H9 (cell line): ENCODE results near the gene MKRN2. TPM values are rescaled to one million over a fixed set of nuclear protein-coding genes. Genes with fewer than 3 reads are reported as not detected.

Experiments
- DNase-seq: peaks from one replicate; pipeline ENCODE4 v3.0.0-alpha.2; 2017
- H2AFZ ChIP-seq: one replicate; pipeline ENCODE4 v1.6.1; 2013; ENCODE audit warnings: mild to moderate bottlenecking, low read length, control low read depth, moderate library complexity
- H2AK5ac ChIP-seq: 2 replicates; pipeline ENCODE4 v1.6.1; 2013; ENCODE audit warnings: low read length, control low read depth, mixed read lengths; ENCODE audit not compliant: insufficient read length
- H2BK120ac ChIP-seq: one replicate; pipeline ENCODE4 v1.6.1; 2013; ENCODE audit warnings: low read depth, mild to moderate bottlenecking, low read length, control low read depth, inconsistent platforms; ENCODE audit not compliant: poor library complexity, severe bottlenecking
- H2BK12ac ChIP-seq: 2 replicates; pipeline ENCODE4 v1.6.1; 2013; ENCODE audit warnings: low read length, control low read depth, mixed read lengths, low read depth; ENCODE audit not compliant: insufficient read length
- H2BK15ac ChIP-seq: 2 replicates; pipeline ENCODE4 v1.6.1; 2013; ENCODE audit warnings: low read depth, low read length, control low read depth
- H2BK20ac ChIP-seq: one replicate; pipeline ENCODE4 v1.6.1; 2013; ENCODE audit warnings: low read depth, mild to moderate bottlenecking, low read length, control low read depth, inconsistent platforms; ENCODE audit not compliant: poor library complexity, severe bottlenecking
- H2BK5ac ChIP-seq: 2 replicates; pipeline ENCODE4 v1.6.1; 2013; ENCODE audit warnings: low read length, control low read depth, mixed read lengths; ENCODE audit not compliant: insufficient read length
- H3K14ac ChIP-seq: 2 replicates; pipeline ENCODE4 v1.6.1; 2013; ENCODE audit warnings: low read length, control low read depth; ENCODE audit not compliant: insufficient read depth
- H3K18ac ChIP-seq: 2 replicates; pipeline ENCODE4 v1.6.1; 2013; ENCODE audit warnings: low read depth, mild to moderate bottlenecking, mixed read lengths, low read length, control low read depth; ENCODE audit not compliant: insufficient read length
- H3K23ac ChIP-seq: 2 replicates; pipeline ENCODE4 v1.6.1; 2013; ENCODE audit warnings: low read length, control low read depth, mixed read lengths, low read depth; ENCODE audit not compliant: insufficient read length
- H3K23me2 ChIP-seq: 2 replicates; pipeline ENCODE4 v1.6.1; 2013; ENCODE audit warnings: low read depth, mild to moderate bottlenecking, mixed read lengths, low read length, control low read depth; ENCODE audit not compliant: insufficient read length, poor library complexity, severe bottlenecking
- H3K27ac ChIP-seq: 2 replicates; pipeline ENCODE4 v1.5.1; 2013; ENCODE audit warnings: low read length, control low read depth, mixed read lengths, low read depth; ENCODE audit not compliant: insufficient read length
- H3K27me3 ChIP-seq: 2 replicates; pipeline ENCODE4 v1.6.1; 2013; ENCODE audit warnings: low read length, control low read depth, inconsistent platforms; ENCODE audit not compliant: insufficient read depth
- H3K4ac ChIP-seq: 2 replicates; pipeline ENCODE4 v1.6.1; 2013; ENCODE audit warnings: low read depth, mild to moderate bottlenecking, control low read depth, inconsistent platforms, low read length, moderate library complexity
- H3K4me1 ChIP-seq: 2 replicates; pipeline ENCODE4 v1.6.1; 2013; ENCODE audit warnings: low read length, control low read depth, inconsistent platforms; ENCODE audit not compliant: insufficient read depth
- H3K4me2 ChIP-seq: 2 replicates; pipeline ENCODE4 v1.6.1; 2013; ENCODE audit warnings: low read length, control low read depth, mixed read lengths; ENCODE audit not compliant: insufficient read length, insufficient read depth
- H3K56ac ChIP-seq: 2 replicates; pipeline ENCODE4 v1.6.1; 2013; ENCODE audit warnings: low read depth, mild to moderate bottlenecking, mixed read lengths, low read length, control low read depth; ENCODE audit not compliant: insufficient read length
- H3K79me1 ChIP-seq: 2 replicates; pipeline ENCODE4 v1.6.1; 2013; ENCODE audit warnings: low read depth, mild to moderate bottlenecking, moderate library complexity, low read length, control low read depth, inconsistent platforms; ENCODE audit not compliant: insufficient read depth, poor library complexity, severe bottlenecking
- H3K79me2 ChIP-seq: 2 replicates; pipeline ENCODE4 v1.6.1; 2013; ENCODE audit warnings: low read length, control low read depth, inconsistent platforms; ENCODE audit not compliant: insufficient read depth
- H3K9ac ChIP-seq: 2 replicates; pipeline ENCODE4 v1.6.1; 2013; ENCODE audit warnings: low read length, control low read depth, mixed read lengths; ENCODE audit not compliant: insufficient read length; ENCODE audit errors: extremely low read depth
- H3K9me3 ChIP-seq: one replicate; pipeline ENCODE4 v1.6.1; 2013; ENCODE audit warnings: low read depth, low read length, inconsistent platforms; ENCODE audit not compliant: control insufficient read depth
- H3T11ph ChIP-seq: one replicate; pipeline ENCODE4 v1.6.1; 2013; ENCODE audit warnings: mild to moderate bottlenecking, low read length, control low read depth, inconsistent platforms
- H4K20me1 ChIP-seq: one replicate; pipeline ENCODE4 v1.6.1; 2013; ENCODE audit not compliant: control insufficient read depth, insufficient read length, insufficient read depth
- H4K5ac ChIP-seq: 2 replicates; pipeline ENCODE4 v1.6.1; 2013; ENCODE audit warnings: low read depth, mild to moderate bottlenecking, mixed read lengths, low read length, control low read depth; ENCODE audit not compliant: insufficient read length
- H4K8ac ChIP-seq: replicated peaks from 2 replicates; pipeline ENCODE4 v1.6.1; 2013; ENCODE audit warnings: low read length, control low read depth, mixed read lengths, low read depth; ENCODE audit not compliant: insufficient read length
- H4K91ac ChIP-seq: 2 replicates; pipeline ENCODE4 v1.6.1; 2013; ENCODE audit warnings: low read depth, mild to moderate bottlenecking, moderate library complexity, mixed read lengths, low read length, control low read depth; ENCODE audit not compliant: insufficient read length
- H3K27ac Mint-ChIP-seq, 3 experiments: 2 replicates in 2 of 3; 3 replicates in 1 of 3; pipeline ENCODE4 v1.8.0; 2020 to 2021; ENCODE audit warnings: mixed read lengths in 3 of 3, mild to moderate bottlenecking in 1 of 3, moderate library complexity in 1 of 3
- H3K27me3 Mint-ChIP-seq: 2 replicates; pipeline ENCODE4 v1.8.0; 2021; ENCODE audit warnings: low read depth, mild to moderate bottlenecking, moderate library complexity, mixed read lengths
- H3K36me3 Mint-ChIP-seq, 3 experiments: 2 replicates in 2 of 3; 3 replicates in 1 of 3; pipeline ENCODE4 v1.8.0; 2020 to 2021; ENCODE audit warnings: low read depth in 3 of 3, mixed read lengths in 3 of 3; ENCODE audit not compliant: insufficient read depth in 1 of 3
- H3K4me1 Mint-ChIP-seq, 2 experiments: 2 replicates each; pipeline ENCODE4 v1.8.0; 2020; ENCODE audit warnings: mixed read lengths in 2 of 2
- H3K4me3 Mint-ChIP-seq, 2 experiments: 2 replicates in 1 of 2; 3 replicates in 1 of 2; pipeline ENCODE4 v1.8.0; 2020 to 2021; ENCODE audit warnings: mild to moderate bottlenecking in 2 of 2, mixed read lengths in 2 of 2, moderate library complexity in 1 of 2
- H3K9me3 Mint-ChIP-seq, 2 experiments: 2 replicates in 1 of 2; 3 replicates in 1 of 2; pipeline ENCODE4 v1.8.0; 2020; ENCODE audit warnings: mild to moderate bottlenecking in 2 of 2, mixed read lengths in 2 of 2, moderate library complexity in 1 of 2
- CTCF ChIP-seq: fragments of 200-600 bp; sonication (generic); conservative IDR thresholded peaks from 3 replicates; pipeline ENCODE4 v1.8.0; 2021; ENCODE audit warnings: antibody characterized with exemption, mild to moderate bottlenecking
- WGBS: extraction: QIAGEN DNeasy Blood & Tissue Kit; methylation state at CpG from one replicate; pipeline ENCODE4 v1.1.7; 2013; ENCODE audit warnings: missing lambda C conversion rate, low lambda C conversion rate, mixed read lengths; ENCODE audit not compliant: insufficient read length; ENCODE audit errors: extremely low coverage; 5-methylcytosine and 5-hydroxymethylcytosine counted together
- total RNA-seq: library from RNA; stranded (reverse); gene quantifications from 2 replicates; pipeline ENCODE4 v1.2.1, GENCODE V29; 2021

MKRN2 gene
- total RNA-seq, 1 experiment from 2014 or later = 18.1 TPM

DNA sequence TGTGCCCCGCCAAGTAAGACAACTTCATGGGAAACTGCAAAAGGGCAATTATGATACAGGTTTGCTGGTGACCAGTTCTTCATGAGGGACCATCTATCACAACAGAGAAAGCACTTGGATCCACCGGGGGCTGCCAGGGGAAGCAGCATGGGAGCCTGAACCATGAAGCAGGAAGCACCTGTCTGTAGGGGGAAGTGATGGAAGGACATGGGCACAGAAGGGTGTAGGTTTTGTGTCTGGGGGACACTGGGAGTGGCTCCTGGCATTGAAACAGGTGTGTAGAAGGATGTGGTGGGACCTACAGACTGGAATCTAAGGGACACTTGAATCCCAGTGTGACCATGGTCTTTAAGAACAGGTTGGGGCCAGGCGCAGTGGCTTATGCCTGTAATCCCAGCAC is 22.6 kb downstream of the MKRN2 start:
- Histone ChIP-seq H3K23ac (no peak overlapping the region), H3K56ac (no peak overlapping the region), H3K23me2 (no peaks in the 10 kb centered on the region), H2BK20ac (no peak overlapping the region), H2BK120ac (no peak overlapping the region), H2BK15ac (no peak overlapping the region), H4K5ac (no peak overlapping the region), H3K14ac (no peak overlapping the region), H2AK5ac (no peak overlapping the region), H3T11ph (no peak overlapping the region), H3K9ac (no peak overlapping the region), H2BK5ac (no peak overlapping the region), H3K4me1 (no peaks in the 10 kb centered on the region), H2BK12ac (no peak overlapping the region), H3K18ac (no peak overlapping the region), H4K91ac (no peak overlapping the region), H3K79me2 (no peaks in the 10 kb centered on the region), H3K79me1 (no peaks in the 10 kb centered on the region), H3K9me3 (no peaks in the 10 kb centered on the region), H4K20me1 (peaks cover 2% of the 10 kb centered on the region), H2AFZ (no peak overlapping the region), H3K4ac (no peak overlapping the region), H3K4me2 (no peak overlapping the region), H3K27ac (no peak overlapping the region), H3K27me3 (no peaks in the 10 kb centered on the region), H4K8ac (no peak overlapping the region)
- no peaks in the 10 kb centered on the region for H3K27me3 Mint-ChIP-seq
- no peaks in the 10 kb centered on the region for H3K9me3 Mint-ChIP-seq
- 0 out of 4 replicates have a peak, but pooled peaks cover 0 to under 1% of the 10 kb centered on the region in 2 experiments for H3K4me1 Mint-ChIP-seq
- H3K36me3 Mint-ChIP-seq = peaks cover 33 to 87% (median 78%) of the 10 kb centered on the region in 3 experiments
- no CpG with 5 or more reads among the region's 3 CpGs for WGBS
- TF ChIP-seq CTCF = no peak
- DNase-seq = no peak
- H3K27ac Mint-ChIP-seq = peak overlapping the region in 1 of 3 experiments; percentile 68; a peak in 2 of 7 replicates
- no peak overlapping the region for H3K4me3 Mint-ChIP-seq
